Astrocyte of the cerebellum (primary cell): ENCODE measurements around the gene FRS3.

Source experiments
- DNase-seq: peaks from one replicate; pipeline ENCODE4 v3.0.0-alpha.2; 2011; ENCODE audit warnings: low read depth
- H3K4me3 ChIP-seq: 2 replicates; pipeline ENCODE4 v1.5.1; 2011; ENCODE audit warnings: mild to moderate bottlenecking, low read depth, low read length, moderate library complexity
- in situ Hi-C: cut with HindIII; loops from 2 replicates; pipeline ENCODE4 v1.10.0; 2017; ENCODE audit warnings: low sequenced_read_pairs
- TF ChIP-seq, protein P1 (sequence below): IDR thresholded peaks from 2 replicates; pipeline ENCODE4 v1.5.1; 2012; ENCODE audit warnings: low read length, low read depth, moderate library complexity, mild to moderate bottlenecking; ENCODE audit errors: missing control alignments

Gene FRS3

DNA sequence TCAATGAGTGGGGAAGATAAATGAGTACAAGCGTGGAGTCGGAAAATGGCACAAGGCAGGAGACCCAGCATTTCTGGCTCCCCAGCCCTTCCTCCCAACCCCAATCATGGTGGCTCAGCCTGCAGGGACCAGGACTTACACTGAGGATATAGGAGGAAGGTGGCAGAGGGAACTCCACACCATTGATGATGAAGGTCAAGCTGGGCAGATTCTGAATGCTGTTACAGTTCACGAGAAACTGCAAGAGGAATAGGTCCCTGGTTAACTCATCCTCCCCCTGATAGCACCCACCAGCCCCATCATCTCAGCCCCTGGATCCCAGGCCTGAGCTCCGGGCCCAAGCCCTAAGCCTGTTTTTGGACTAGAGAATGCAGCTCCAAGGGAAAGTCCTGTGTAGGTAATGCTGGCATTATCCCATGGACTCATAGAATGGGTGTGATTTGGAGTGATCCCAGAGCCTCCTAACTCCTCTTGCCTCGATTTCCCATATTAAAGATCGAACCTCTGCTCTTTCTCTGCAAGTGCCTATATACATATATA, 42.0 kb downstream of the FRS3 start:
- DNase-seq = no peak
- TF ChIP-seq, protein P1, sequence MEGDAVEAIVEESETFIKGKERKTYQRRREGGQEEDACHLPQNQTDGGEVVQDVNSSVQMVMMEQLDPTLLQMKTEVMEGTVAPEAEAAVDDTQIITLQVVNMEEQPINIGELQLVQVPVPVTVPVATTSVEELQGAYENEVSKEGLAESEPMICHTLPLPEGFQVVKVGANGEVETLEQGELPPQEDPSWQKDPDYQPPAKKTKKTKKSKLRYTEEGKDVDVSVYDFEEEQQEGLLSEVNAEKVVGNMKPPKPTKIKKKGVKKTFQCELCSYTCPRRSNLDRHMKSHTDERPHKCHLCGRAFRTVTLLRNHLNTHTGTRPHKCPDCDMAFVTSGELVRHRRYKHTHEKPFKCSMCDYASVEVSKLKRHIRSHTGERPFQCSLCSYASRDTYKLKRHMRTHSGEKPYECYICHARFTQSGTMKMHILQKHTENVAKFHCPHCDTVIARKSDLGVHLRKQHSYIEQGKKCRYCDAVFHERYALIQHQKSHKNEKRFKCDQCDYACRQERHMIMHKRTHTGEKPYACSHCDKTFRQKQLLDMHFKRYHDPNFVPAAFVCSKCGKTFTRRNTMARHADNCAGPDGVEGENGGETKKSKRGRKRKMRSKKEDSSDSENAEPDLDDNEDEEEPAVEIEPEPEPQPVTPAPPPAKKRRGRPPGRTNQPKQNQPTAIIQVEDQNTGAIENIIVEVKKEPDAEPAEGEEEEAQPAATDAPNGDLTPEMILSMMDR = no peak
- in situ Hi-C loops = no loop called here
- no peak overlapping the region for H3K4me3 ChIP-seq

DNA sequence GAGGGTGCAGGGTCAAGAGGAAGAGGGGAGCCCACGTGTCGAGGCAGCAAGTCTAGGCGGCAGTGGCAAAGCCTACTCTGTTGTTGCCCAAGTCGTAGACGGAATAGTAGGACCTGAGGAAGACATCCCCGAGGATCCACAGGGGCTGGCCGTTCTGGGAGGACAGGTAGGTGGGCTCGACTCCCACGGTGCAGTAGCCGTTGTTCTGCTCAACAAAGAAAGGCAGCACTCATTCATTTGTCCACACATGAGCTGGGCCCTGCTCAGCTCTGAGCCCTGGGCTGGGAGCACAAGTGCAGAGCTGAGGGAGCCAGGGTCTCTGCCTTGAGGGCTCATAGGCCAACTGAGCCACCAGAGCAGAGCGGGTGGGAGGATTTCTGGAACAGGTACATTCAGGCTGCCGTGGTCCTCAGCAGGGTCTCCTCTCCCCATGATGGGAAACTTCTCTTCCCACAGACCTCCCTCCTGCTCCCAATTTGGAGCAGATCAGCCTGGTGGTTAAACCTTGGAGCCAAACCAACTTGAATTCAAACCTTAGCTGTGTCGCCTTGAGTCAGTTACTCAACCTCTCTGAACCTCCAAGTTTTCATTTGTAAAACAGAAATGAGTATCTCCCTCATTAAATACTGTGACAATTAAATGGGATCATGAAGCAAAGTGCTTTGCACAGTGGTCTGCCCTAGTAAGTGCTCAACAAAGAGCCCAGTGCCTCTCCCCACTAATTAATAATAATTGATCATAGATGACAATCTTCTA, 42.7 kb downstream of the FRS3 start:
- TF ChIP-seq, protein P1 = no peak
- H3K4me3 ChIP-seq = no peak overlapping the region
- in situ Hi-C loops = no loop called here
- no peak for DNase-seq

DNA sequence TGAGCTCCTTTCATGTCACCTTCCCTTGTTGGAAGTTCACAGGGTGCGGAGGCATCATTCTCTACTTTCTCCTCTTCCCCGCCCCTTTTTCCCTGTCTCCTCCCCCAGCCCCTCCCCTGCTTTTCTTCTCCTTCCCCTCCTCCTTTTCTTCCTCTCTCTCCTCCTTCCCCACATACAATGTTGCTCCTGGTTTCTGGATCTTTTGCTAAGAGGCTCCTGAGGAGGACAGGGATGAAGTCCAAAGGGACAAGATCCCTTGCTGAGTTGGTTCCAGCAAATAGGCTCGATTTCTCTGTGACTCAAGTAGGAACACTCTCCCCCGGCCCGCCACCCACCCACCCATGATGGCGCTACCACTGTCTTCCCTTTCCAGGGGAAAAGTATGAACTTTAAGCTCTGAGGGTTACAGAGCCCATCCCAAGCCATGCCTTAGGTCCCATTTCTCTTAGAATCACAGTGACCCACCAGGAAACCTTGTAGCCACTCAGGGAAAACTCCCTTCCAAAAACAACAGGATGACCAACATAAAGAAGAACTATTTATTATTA, 43.4 kb downstream of the FRS3 start:
- in situ Hi-C loops = no loop called here
- TF ChIP-seq, protein P1 = no peak
- DNase-seq = no peak
- H3K4me3 ChIP-seq = no peak overlapping the region

DNA sequence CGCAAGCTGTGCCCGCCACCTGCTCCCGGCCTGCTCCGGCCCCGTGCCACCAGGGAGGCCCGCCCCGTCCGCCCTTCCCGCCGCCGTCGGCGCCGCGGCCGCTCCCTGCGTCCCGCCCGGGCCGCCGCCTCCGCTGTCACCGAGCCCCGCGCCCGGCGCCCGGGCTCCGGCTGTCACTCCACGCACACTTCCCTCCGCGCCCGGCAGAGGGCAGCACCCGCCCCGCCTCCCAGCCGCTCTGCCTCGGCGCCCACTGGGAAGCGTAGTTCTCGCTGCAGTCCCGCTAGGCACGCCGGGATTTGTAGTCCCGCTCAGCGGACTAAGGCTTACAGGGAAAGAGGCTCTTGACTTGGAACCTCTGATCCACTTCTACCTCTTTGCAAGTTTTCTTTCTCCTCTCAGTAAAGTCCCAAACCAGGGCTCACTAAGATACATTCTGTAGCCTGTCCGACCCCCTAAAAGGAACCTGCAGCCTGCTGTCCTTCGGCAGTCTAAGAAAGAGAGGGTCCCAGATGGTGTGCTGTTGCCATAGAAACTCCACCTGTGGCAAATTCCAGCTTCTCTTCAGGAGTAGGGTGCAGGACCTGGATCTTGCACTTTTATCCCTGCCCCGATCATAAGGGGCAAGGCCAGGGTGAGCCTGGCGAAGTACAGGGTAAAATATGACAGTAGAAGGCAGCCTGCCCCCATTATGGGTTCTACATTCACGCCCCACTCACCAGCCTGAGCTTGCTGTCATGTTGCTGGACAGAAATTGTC, 44.1 kb downstream of the FRS3 start, which contains the start of gene TFEB:
Gene TFEB (minus strand): TSS at position 182 of the 759 bp plus-strand sequence. CDS start 44,395 bp downstream, outside the sequence.
- TF ChIP-seq, protein P1 = peak; percentile 88
- H3K4me3 ChIP-seq = peak within 1 kb of the TSS; percentile 55
- DNase-seq = peak; percentile 73
- in situ Hi-C loops = no loop called here

DNA sequence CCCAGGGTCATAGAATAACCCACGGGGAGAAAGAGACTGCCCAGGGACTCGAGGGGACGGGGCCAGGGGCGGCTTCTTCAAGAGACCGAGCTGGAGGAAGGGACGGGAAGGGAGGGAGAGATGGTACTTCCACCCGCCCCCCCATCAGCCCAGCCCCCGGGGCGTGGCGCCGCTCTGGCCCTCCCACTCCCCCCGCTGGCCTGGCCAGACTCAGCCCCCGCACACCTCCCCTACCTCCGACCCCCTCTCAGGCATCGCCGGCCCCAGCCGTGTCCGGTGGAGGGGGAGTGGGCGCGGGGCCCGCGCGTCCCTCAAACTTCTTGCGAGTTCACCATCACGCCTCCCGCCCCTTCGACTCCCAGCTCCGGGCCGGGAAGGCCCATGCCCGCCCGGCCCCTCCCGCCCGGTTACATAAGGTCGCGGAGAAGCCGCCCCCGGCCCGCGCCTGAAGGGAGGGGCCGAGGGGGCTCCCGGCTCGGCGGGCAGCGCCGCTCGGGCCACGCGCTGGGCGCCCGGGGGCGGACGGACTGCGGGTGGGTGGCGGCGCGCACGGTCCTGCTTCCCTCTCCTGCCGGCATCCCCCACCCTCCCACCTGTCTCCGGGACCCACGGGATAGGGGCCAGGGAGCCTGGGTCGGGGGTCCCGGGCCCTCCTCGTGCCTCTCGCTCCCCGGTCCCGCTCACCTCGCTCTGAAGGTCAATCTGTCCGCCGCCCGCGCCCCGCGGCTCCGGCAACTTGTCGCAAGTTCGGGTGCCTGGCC, 44.9 kb downstream of the FRS3 start:
- TF ChIP-seq, protein P1 = no peak
- H3K4me3 ChIP-seq = peak overlapping the region; percentile 55
- in situ Hi-C loops = no loop called here
- DNase-seq = peak; percentile 33
